Measurements from ENCODE around the gene TTBK2. TPM values are rescaled to one million over a fixed set of nuclear protein-coding genes. Genes with fewer than 3 reads are reported as not detected.
"Not testable (repeated sequence)": the region's sequence is repeated elsewhere in the genome, so short reads cannot be mapped to it uniquely, and the experiment has no call there.

The TTBK2 gene
- total and polyA plus RNA-seq, 2 donors (not counting 1 experiment from before 2014, with no cell fraction given), result 4.3 to 39.6 TPM

GRCh38 chr15:42955518-42955917 is 34.9 kb upstream of the TTBK2 start:
- Histone ChIP-seq H3K79me2 (ENCODE audit: control insufficient read depth, insufficient read depth, low read length) (no peaks in the 10 kb centered on the region), H4K20me1 (ENCODE audit: control insufficient read depth, insufficient read depth, low read length, poor library complexity, severe bottlenecking) (no peaks in the 10 kb centered on the region), H2AFZ (ENCODE audit: insufficient read depth, low read depth, low read length, poor library complexity, severe bottlenecking) (no peak overlapping the region), H3K27ac (ENCODE audit: low read length in 2 of 2) (no peak overlapping the region), H3K4me2 (replicated peaks; ENCODE audit: low read depth, low read length, poor library complexity, severe bottlenecking) (no peak overlapping the region), H3K27me3 (replicated peaks in 1 of 4; ENCODE audit: control extremely low read depth in 1 of 4, control insufficient read depth in 3 of 4, insufficient read depth in 4 of 4, low read length in 3 of 4) (no peaks in the 10 kb centered on the region), H3K36me3 (replicated peaks in 1 of 2; ENCODE audit: control extremely low read depth in 1 of 2, control insufficient read depth in 1 of 2, extremely low read depth in 1 of 2, insufficient read depth in 2 of 2, low read length in 1 of 2) (peaks cover 5 to 62% of the 10 kb centered on the region in 2 experiments), H3K4me3 (ENCODE audit: control extremely low read depth in 1 of 5, extremely low read depth in 1 of 5, insufficient read depth in 1 of 5, low read depth in 2 of 5, low read length in 4 of 5) (no peak overlapping the region), H3K4me1 (ENCODE audit: control insufficient read depth in 2 of 2, insufficient read depth in 2 of 2, low read length in 2 of 2) (no peaks in the 10 kb centered on the region), H3K9ac (ENCODE audit: low read length) (no peak overlapping the region), H3K9me3 (ENCODE audit: control extremely low read depth in 1 of 3, control insufficient read depth in 2 of 3, insufficient read depth in 1 of 3, low read length in 2 of 3) (no peaks in the 10 kb centered on the region)
- TF ChIP-seq CTCF (IDR thresholded peaks at IDR 0.05) (no peak), EZH2 (IDR thresholded peaks at IDR 0.05; ENCODE audit: borderline replicate concordance, insufficient read depth, low read depth, low read length, poor library complexity, severe bottlenecking) (no peak)
- intact Hi-C loops (cut with micrococcal nuclease), result no loop called here
- Mint-ChIP-seq H3K4me1 (no peaks in the 10 kb centered on the region), H3K27ac (no peak overlapping the region), H3K9me3 (ENCODE audit: insufficient read depth) (no peaks in the 10 kb centered on the region), H3K27me3 (no peaks in the 10 kb centered on the region), H3K4me3 (no peak overlapping the region)
- ChIA-PET POLR2A (no interaction called here), CTCF (no interaction called here)
- ATAC-seq (ENCODE audit: low read depth) (no peak), DNase-seq (no peak)

- 94% methylated on average over 3 of the region's 4 CpGs for WGBS (ENCODE audit: insufficient coverage)
- no peak for TF ChIP-seq CTCF (IDR thresholded peaks at IDR 0.05)
- no peak for TF ChIP-seq EZH2 (IDR thresholded peaks at IDR 0.05; ENCODE audit: borderline replicate concordance, insufficient read depth, low read depth, low read length, poor library complexity, severe bottlenecking)
- H4K20me1 ChIP-seq (ENCODE audit: control insufficient read depth, insufficient read depth, low read length, poor library complexity, severe bottlenecking), result no peaks in the 10 kb centered on the region
- Mint-ChIP-seq H3K9me3 (ENCODE audit: insufficient read depth) (no peaks in the 10 kb centered on the region), H3K4me3 (no peak overlapping the region), H3K27ac (no peak overlapping the region), H3K27me3 (no peaks in the 10 kb centered on the region), H3K4me1 (no peaks in the 10 kb centered on the region)
- CTCF ChIA-PET, result interaction anchor here (0.6 kb wide), 1 partner anchor 14 kb away, joined by 6 read pairs; no protein-coding TSS in a partner anchor
- ATAC-seq (ENCODE audit: low read depth) (no peak), DNase-seq (no peak)
- H3K4me2 ChIP-seq (replicated peaks; ENCODE audit: low read depth, low read length, poor library complexity, severe bottlenecking), result no peak overlapping the region
- H3K9me3 ChIP-seq (ENCODE audit: control extremely low read depth in 1 of 3, control insufficient read depth in 2 of 3, insufficient read depth in 1 of 3, low read length in 2 of 3), result peaks cover 0 to 3% (median 0%) of the 10 kb centered on the region in 3 donors
- peaks cover 3 to 57% of the 10 kb centered on the region in 2 experiments for H3K36me3 ChIP-seq (replicated peaks in 1 of 2; ENCODE audit: control extremely low read depth in 1 of 2, control insufficient read depth in 1 of 2, extremely low read depth in 1 of 2, insufficient read depth in 2 of 2, low read length in 1 of 2)
- no peaks in the 10 kb centered on the region for H3K79me2 ChIP-seq (ENCODE audit: control insufficient read depth, insufficient read depth, low read length)
- intact Hi-C loops (cut with micrococcal nuclease), result no loop called here
- no peak overlapping the region for H3K27ac ChIP-seq (ENCODE audit: low read length in 2 of 2)
- no peak overlapping the region for H2AFZ ChIP-seq (ENCODE audit: insufficient read depth, low read depth, low read length, poor library complexity, severe bottlenecking)
- H3K9ac ChIP-seq (ENCODE audit: low read length), result no peak overlapping the region
- H3K4me3 ChIP-seq (ENCODE audit: control extremely low read depth in 1 of 5, extremely low read depth in 1 of 5, insufficient read depth in 1 of 5, low read depth in 2 of 5, low read length in 4 of 5), result no peak overlapping the region
- no peaks in the 10 kb centered on the region for H3K27me3 ChIP-seq (replicated peaks in 1 of 4; ENCODE audit: control extremely low read depth in 1 of 4, control insufficient read depth in 3 of 4, insufficient read depth in 4 of 4, low read length in 3 of 4)
- no peaks in the 10 kb centered on the region for H3K4me1 ChIP-seq (ENCODE audit: control insufficient read depth in 2 of 2, insufficient read depth in 2 of 2, low read length in 2 of 2)
- POLR2A ChIA-PET, result no interaction called here
These were observed 33.7 kb upstream of the TTBK2 start for GRCh38 chr15:42954291-42954690.

GRCh38 chr15:42948898-42949297 is 28.3 kb upstream of the TTBK2 start:
- H3K4me2 ChIP-seq (replicated peaks; ENCODE audit: low read depth, low read length, poor library complexity, severe bottlenecking); H3K79me2 ChIP-seq (ENCODE audit: control insufficient read depth, insufficient read depth, low read length); ATAC-seq (ENCODE audit: low read depth); H3K9me3 ChIP-seq (ENCODE audit: control extremely low read depth in 1 of 3, control insufficient read depth in 2 of 3, insufficient read depth in 1 of 3, low read length in 2 of 3); H3K27ac ChIP-seq (ENCODE audit: low read length in 2 of 2); H3K9me3 Mint-ChIP-seq (ENCODE audit: insufficient read depth); CTCF ChIA-PET; H4K20me1 ChIP-seq (ENCODE audit: control insufficient read depth, insufficient read depth, low read length, poor library complexity, severe bottlenecking); POLR2A ChIA-PET; H3K4me1 Mint-ChIP-seq; H2AFZ ChIP-seq (ENCODE audit: insufficient read depth, low read depth, low read length, poor library complexity, severe bottlenecking); H3K9ac ChIP-seq (ENCODE audit: low read length); DNase-seq; H3K27me3 ChIP-seq (replicated peaks in 1 of 4; ENCODE audit: control extremely low read depth in 1 of 4, control insufficient read depth in 3 of 4, insufficient read depth in 4 of 4, low read length in 3 of 4); H3K4me3 ChIP-seq (ENCODE audit: control extremely low read depth in 1 of 5, extremely low read depth in 1 of 5, insufficient read depth in 1 of 5, low read depth in 2 of 5, low read length in 4 of 5); H3K27me3 Mint-ChIP-seq; H3K27ac Mint-ChIP-seq; H3K4me3 Mint-ChIP-seq; intact Hi-C loops (cut with micrococcal nuclease); H3K4me1 ChIP-seq (ENCODE audit: control insufficient read depth in 2 of 2, insufficient read depth in 2 of 2, low read length in 2 of 2): not testable (repeated sequence)
- H3K36me3 ChIP-seq (replicated peaks in 1 of 2; ENCODE audit: control extremely low read depth in 1 of 2, control insufficient read depth in 1 of 2, extremely low read depth in 1 of 2, insufficient read depth in 2 of 2, low read length in 1 of 2), result peaks cover 0 to 62% of the 10 kb centered on the region in 2 experiments
- no CpG with 5 or more reads among the region's 3 CpGs for WGBS (ENCODE audit: insufficient coverage)

All from B cell (primary cell).